Measurements from ENCODE around the gene CDK18.
A peak's percentile ranks its signal among the peaks of the same experiment; 100 is the strongest.

CDK18 gene

DNA sequence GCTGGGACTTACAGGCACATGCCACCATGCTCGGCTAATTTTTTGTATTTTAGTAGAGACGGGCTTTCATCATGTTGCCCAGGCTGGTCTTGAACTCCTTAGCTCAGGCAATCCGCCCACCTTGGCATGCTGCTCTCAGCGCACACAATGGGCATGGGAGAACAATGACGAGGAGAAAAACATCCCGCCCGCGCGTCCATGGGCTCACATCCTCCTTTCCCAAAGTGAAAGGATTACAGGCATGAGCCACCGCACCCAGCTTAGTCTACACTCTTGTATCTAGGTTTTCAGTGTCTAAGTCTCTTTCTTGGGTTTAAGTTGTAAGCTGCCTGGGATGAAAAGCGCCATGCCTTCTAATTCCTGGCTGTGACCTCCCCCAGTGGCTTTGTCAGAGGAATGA lies 37.9 kb downstream of the CDK18 start:
- Histone ChIP-seq H3K4me1 (ENCODE audit: control insufficient read depth, insufficient read depth, low read length) (peaks cover 3% of the 10 kb centered on the region; the same call in 1 of the 2 replicates), H3K36me3 (ENCODE audit: control insufficient read depth in 2 of 2, insufficient read depth in 1 of 2, low read length in 2 of 2) (no peaks in the 10 kb centered on the region), H3K4me3 (ENCODE audit: low read depth, low read length) (no peak overlapping the region), H3K9me3 (ENCODE audit: control insufficient read depth, insufficient read depth, low read depth, low read length) (no peaks in the 10 kb centered on the region), H3K27ac (ENCODE audit: extremely low read depth, low read depth, low read length) (no peak overlapping the region)
- TF ChIP-seq ZNF548 (tag by site-specific recombination; IDR thresholded peaks at IDR 0.05) (no peak), ZNF10 (tag by site-specific recombination; IDR thresholded peaks at IDR 0.05) (no peak), ZFHX2 (tag by site-specific recombination; conservative IDR thresholded peaks at IDR 0.05) (peak; percentile 59)
- ChIA-PET POLR2A (no interaction called here), CTCF (interaction anchor here (0.5 to 1.8 kb wide), 5 partner anchors 13 to 173 kb away, joined by 3 to 6 read pairs (median 3); no protein-coding TSS in a partner anchor)

DNA sequence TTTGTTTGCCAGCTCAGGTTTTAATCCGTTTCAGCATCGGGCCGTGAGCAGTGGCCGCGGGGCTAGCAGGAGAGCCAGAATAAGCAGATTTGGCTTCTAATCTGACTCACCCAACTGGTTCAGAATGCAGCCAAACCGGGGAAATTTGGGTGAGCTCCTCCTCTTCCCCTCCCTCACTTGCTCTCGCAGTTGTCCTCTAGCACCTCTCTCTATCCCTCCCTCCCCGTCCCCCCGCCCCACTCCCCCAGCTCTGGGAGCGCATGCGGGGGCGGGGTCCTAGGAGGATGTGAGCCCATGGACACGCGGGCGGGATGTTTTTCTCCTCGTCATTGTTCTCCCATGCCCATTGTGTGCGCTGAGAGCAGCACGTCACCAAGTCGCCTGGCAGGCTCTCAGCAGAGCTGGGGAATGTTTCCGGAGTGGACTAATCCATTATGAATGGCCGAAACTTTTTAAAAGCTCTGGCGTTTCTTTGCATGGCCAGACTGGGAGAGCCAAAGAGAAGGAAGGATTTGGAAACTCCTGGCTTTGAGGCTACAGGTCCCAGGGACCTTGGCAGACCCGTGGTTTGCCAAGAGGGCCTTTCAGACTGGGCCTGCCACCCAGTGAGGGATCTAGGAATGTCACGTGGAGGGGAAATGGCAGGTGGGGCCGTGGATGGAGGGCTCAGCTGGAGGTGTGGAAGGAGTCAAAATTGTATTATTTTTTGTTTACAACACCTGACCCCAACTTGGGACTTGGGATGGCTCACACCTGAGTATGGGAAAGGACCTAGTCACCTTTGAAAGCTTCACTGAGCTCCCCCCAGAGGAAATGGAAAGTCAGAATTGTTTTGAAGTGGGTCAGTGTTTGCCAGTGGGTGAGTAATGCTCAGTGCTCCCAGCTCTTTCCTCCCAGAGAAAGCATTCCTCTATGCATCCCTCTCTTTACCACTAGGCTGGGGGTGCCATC lies 39.2 kb downstream of the CDK18 start:
- peak; percentile 51; the same call in 1 of the 2 replicates for TF ChIP-seq EGR2 (tag by site-specific recombination; IDR thresholded peaks at IDR 0.05; ENCODE audit: low read depth)
- TF ChIP-seq PRDM10 (tag by site-specific recombination; IDR thresholded peaks at IDR 0.05) = peak; percentile 89
- TF ChIP-seq ZNF837 (tag by site-specific recombination; IDR thresholded peaks at IDR 0.05) = no peak
- 0 out of 2 replicates have a peak, but pooled peaks have one; percentile 25 for TF ChIP-seq YY2 (tag by site-specific recombination; IDR thresholded peaks at IDR 0.05)
- TF ChIP-seq SP2 (tag by site-specific recombination; IDR thresholded peaks at IDR 0.05) = peak; percentile 44
- TF ChIP-seq ZNF677 (tag by site-specific recombination; IDR thresholded peaks at IDR 0.05) = no peak
- peak; percentile 39; the same call in 1 of the 2 replicates for TF ChIP-seq GLIS2 (tag by site-specific recombination; IDR thresholded peaks at IDR 0.05)
- 0 out of 2 replicates have a peak, but pooled peaks have one; percentile 32 for TF ChIP-seq ZNF366 (tag by site-specific recombination; conservative IDR thresholded peaks at IDR 0.05)
- peak; percentile 60 for TF ChIP-seq ZNF335 (tag by site-specific recombination; conservative IDR thresholded peaks at IDR 0.05)
- no peak for TF ChIP-seq ZNF624 (tag by site-specific recombination; IDR thresholded peaks at IDR 0.05)
- TF ChIP-seq, protein P1, sequence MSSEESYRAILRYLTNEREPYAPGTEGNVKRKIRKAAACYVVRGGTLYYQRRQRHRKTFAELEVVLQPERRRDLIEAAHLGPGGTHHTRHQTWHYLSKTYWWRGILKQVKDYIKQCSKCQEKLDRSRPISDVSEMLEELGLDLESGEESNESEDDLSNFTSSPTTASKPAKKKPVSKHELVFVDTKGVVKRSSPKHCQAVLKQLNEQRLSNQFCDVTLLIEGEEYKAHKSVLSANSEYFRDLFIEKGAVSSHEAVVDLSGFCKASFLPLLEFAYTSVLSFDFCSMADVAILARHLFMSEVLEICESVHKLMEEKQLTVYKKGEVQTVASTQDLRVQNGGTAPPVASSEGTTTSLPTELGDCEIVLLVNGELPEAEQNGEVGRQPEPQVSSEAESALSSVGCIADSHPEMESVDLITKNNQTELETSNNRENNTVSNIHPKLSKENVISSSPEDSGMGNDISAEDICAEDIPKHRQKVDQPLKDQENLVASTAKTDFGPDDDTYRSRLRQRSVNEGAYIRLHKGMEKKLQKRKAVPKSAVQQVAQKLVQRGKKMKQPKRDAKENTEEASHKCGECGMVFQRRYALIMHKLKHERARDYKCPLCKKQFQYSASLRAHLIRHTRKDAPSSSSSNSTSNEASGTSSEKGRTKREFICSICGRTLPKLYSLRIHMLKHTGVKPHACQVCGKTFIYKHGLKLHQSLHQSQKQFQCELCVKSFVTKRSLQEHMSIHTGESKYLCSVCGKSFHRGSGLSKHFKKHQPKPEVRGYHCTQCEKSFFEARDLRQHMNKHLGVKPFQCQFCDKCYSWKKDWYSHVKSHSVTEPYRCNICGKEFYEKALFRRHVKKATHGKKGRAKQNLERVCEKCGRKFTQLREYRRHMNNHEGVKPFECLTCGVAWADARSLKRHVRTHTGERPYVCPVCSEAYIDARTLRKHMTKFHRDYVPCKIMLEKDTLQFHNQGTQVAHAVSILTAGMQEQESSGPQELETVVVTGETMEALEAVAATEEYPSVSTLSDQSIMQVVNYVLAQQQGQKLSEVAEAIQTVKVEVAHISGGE (tag by site-specific recombination; conservative IDR thresholded peaks at IDR 0.05; ENCODE audit: low read depth) = 0 out of 2 replicates have a peak, but pooled peaks have one; percentile 15
- peak; percentile 48; the same call in 1 of the 2 replicates for TF ChIP-seq ZBTB21 (tag by site-specific recombination; IDR thresholded peaks at IDR 0.05)
- TF ChIP-seq ZNF629 (tag by site-specific recombination; IDR thresholded peaks at IDR 0.05) = peak; percentile 60
- no peak for TF ChIP-seq MZF1 (tag by site-specific recombination; IDR thresholded peaks at IDR 0.05; ENCODE audit: borderline replicate concordance)
- TF ChIP-seq, protein P2, sequence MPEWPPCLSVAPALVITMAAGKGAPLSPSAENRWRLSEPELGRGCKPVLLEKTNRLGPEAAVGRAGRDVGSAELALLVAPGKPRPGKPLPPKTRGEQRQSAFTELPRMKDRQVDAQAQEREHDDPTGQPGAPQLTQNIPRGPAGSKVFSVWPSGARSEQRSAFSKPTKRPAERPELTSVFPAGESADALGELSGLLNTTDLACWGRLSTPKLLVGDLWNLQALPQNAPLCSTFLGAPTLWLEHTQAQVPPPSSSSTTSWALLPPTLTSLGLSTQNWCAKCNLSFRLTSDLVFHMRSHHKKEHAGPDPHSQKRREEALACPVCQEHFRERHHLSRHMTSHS (tag by site-specific recombination; IDR thresholded peaks at IDR 0.05) = no peak
- TF ChIP-seq ZFHX2 (tag by site-specific recombination; conservative IDR thresholded peaks at IDR 0.05) = peak; percentile 76
- TF ChIP-seq ZBTB8A (tag by site-specific recombination; IDR thresholded peaks at IDR 0.05) = no peak
- TF ChIP-seq PRDM1 (tag by site-specific recombination; IDR thresholded peaks at IDR 0.05) = peak; percentile 39; the same call in 1 of the 2 replicates
- no peaks in the 10 kb centered on the region for H3K9me3 ChIP-seq (ENCODE audit: control insufficient read depth, insufficient read depth, low read depth, low read length)
- POLR2A ChIA-PET = interaction anchor here (0.5 to 1.2 kb wide), 5 partner anchors 12 to 1761 kb away, joined by 3 to 6 read pairs (median 4); partner anchors contain the start of gene ELK4
- no peaks in the 10 kb centered on the region for H3K36me3 ChIP-seq (ENCODE audit: control insufficient read depth in 2 of 2, insufficient read depth in 1 of 2, low read length in 2 of 2)
- peak overlapping the region; percentile 2; the same call in 1 of the 2 replicates for H3K27ac ChIP-seq (ENCODE audit: extremely low read depth, low read depth, low read length)
- peak overlapping the region; percentile 15 for H3K4me3 ChIP-seq (ENCODE audit: low read depth, low read length)
- CTCF ChIA-PET = interaction anchor here (0.6 to 2.0 kb wide), 13 partner anchors 8 to 616 kb away, joined by 3 to 7 read pairs (median 3); a partner anchor contains a TSS
- H3K4me1 ChIP-seq (ENCODE audit: control insufficient read depth, insufficient read depth, low read length) = peaks cover 3% of the 10 kb centered on the region; the same call in 1 of the 2 replicates

Measured in HEK293 (cell line).